IMR-90 (cell line): ENCODE results near the gene ERC2. TPM values are rescaled to one million over a fixed set of nuclear protein-coding genes. Genes with fewer than 3 reads are reported as not detected.

ENCODE experiments used
- ATAC-seq: fragments of 200-7000 bp; cut with Tn5 transposase; 2 replicates; pipeline ENCODE4 v1.9.1; 2020; ENCODE audit warnings: low read depth, mild to moderate bottlenecking, moderate library complexity
- BruUV-seq: library from RNA; stranded (reverse); fragments of 400-500 nt; replicated peaks from 2 replicates; lab custom pipeline; 2021; lab: Mats Ljungman, UMichigan
- CTCF ChIA-PET: fragments of 300-600 bp; formaldehyde crosslinking; extraction: SDS; loops from one replicate; lab custom pipeline; 2021; ENCODE audit warnings: antibody characterized with exemption; lab: Yijun Ruan, JAX
- POLR2A ChIA-PET: fragments of 300-600 bp; sonication (Branson Sonifier 250); formaldehyde crosslinking; loops from one replicate; lab custom pipeline; 2022; ENCODE audit warnings: antibody characterized with exemption; ENCODE audit not compliant: unreplicated experiment; lab: Charles Lee
- DNase-seq: peaks from one replicate; pipeline ENCODE4 v3.0.0; 2013
- H2AFZ ChIP-seq: replicated peaks from 2 replicates; pipeline ENCODE3; 2013; ENCODE audit warnings: low read length, mild to moderate bottlenecking; ENCODE audit not compliant: poor library complexity
- H2AK5ac ChIP-seq: 2 replicates; pipeline ENCODE4 v1.6.1; 2013; ENCODE audit warnings: low read depth, low read length, inconsistent platforms
- H2AK9ac ChIP-seq: replicated peaks from 2 replicates; pipeline ENCODE3; 2013; ENCODE audit warnings: mild to moderate bottlenecking, low read depth, low read length, moderate library complexity; ENCODE audit not compliant: poor library complexity
- H2BK120ac ChIP-seq: 2 replicates; pipeline ENCODE4 v1.6.1; 2013; ENCODE audit warnings: low read depth, low read length, inconsistent platforms
- H2BK15ac ChIP-seq: 3 replicates; pipeline ENCODE4 v1.6.1; 2013; ENCODE audit warnings: low read depth, low read length, inconsistent platforms
- H2BK20ac ChIP-seq: 2 replicates; pipeline ENCODE4 v1.6.1; 2013; ENCODE audit warnings: low read depth, mild to moderate bottlenecking, inconsistent platforms, low read length, moderate library complexity
- H2BK5ac ChIP-seq: 2 replicates; pipeline ENCODE4 v1.6.1; 2013; ENCODE audit warnings: mild to moderate bottlenecking, low read depth, low read length, inconsistent platforms; ENCODE audit not compliant: poor library complexity, severe bottlenecking
- H3K14ac ChIP-seq: replicated peaks from 2 replicates; pipeline ENCODE4 v1.6.1; 2013; ENCODE audit warnings: low read depth, low read length, inconsistent platforms
- H3K18ac ChIP-seq: 2 replicates; pipeline ENCODE4 v1.6.1; 2013; ENCODE audit warnings: low read depth, low read length, control low read depth
- H3K23ac ChIP-seq: 2 replicates; pipeline ENCODE4 v1.6.1; 2013; ENCODE audit warnings: low read depth, low read length, inconsistent platforms
- H3K27ac ChIP-seq: 2 replicates; pipeline ENCODE4 v1.5.1; 2013; ENCODE audit warnings: mild to moderate bottlenecking, control low read depth, low read length; ENCODE audit not compliant: insufficient read depth
- H3K27me3 ChIP-seq: 2 replicates; pipeline ENCODE4 v1.6.1; 2013; ENCODE audit warnings: low read length; ENCODE audit not compliant: control insufficient read depth, insufficient read depth
- H3K36me3 ChIP-seq: 2 replicates; pipeline ENCODE4 v1.6.1; 2013; ENCODE audit warnings: low read length, mixed read lengths; ENCODE audit not compliant: control insufficient read depth, insufficient read depth
- H3K4ac ChIP-seq: 2 replicates; pipeline ENCODE4 v1.6.1; 2013; ENCODE audit warnings: low read depth, low read length, inconsistent platforms
- H3K4me1 ChIP-seq: 2 replicates; pipeline ENCODE4 v1.6.1; 2013; ENCODE audit warnings: low read length, mixed read lengths; ENCODE audit not compliant: control insufficient read depth, insufficient read depth
- H3K4me2 ChIP-seq: 2 replicates; pipeline ENCODE4 v1.6.1; 2013; ENCODE audit warnings: low read depth, mild to moderate bottlenecking, control low read depth, low read length, moderate library complexity
- H3K4me3 ChIP-seq: 2 replicates; pipeline ENCODE4 v1.5.1; 2013; ENCODE audit warnings: low read depth, mild to moderate bottlenecking, control low read depth, low read length, moderate library complexity; ENCODE audit not compliant: insufficient read depth
- H3K56ac ChIP-seq: 2 replicates; pipeline ENCODE4 v1.6.1; 2013; ENCODE audit warnings: low read length, inconsistent platforms; ENCODE audit not compliant: insufficient read depth; ENCODE audit errors: extremely low read depth
- H3K79me1 ChIP-seq, 2 experiments: 2 replicates each; pipeline ENCODE4 v1.6.1; 2013; ENCODE audit warnings: low read length in 2 of 2, inconsistent platforms in 1 of 2, low read depth in 1 of 2
- H3K9ac ChIP-seq: 2 replicates; pipeline ENCODE4 v1.6.1; 2013; ENCODE audit warnings: low read depth, low read length, control low read depth
- H3K9me1 ChIP-seq: 2 replicates; pipeline ENCODE4 v1.6.1; 2013; ENCODE audit warnings: low read length, inconsistent platforms; ENCODE audit not compliant: insufficient read depth
- H3K9me3 ChIP-seq: 2 replicates; pipeline ENCODE4 v1.6.1; 2013; ENCODE audit warnings: low read length; ENCODE audit not compliant: control insufficient read depth, insufficient read depth
- H4K20me1 ChIP-seq: 2 replicates; pipeline ENCODE4 v1.6.1; 2013; ENCODE audit warnings: low read length, inconsistent platforms; ENCODE audit not compliant: insufficient read depth
- H4K5ac ChIP-seq: 2 replicates; pipeline ENCODE4 v1.6.1; 2013; ENCODE audit warnings: mild to moderate bottlenecking, low read depth, low read length, control low read depth
- H4K8ac ChIP-seq, 2 experiments: 2 replicates each; pipeline ENCODE4 v1.6.1; 2013; ENCODE audit warnings: low read depth in 2 of 2, low read length in 2 of 2, control low read depth in 1 of 2, inconsistent platforms in 1 of 2
- H4K91ac ChIP-seq: 2 replicates; pipeline ENCODE4 v1.6.1; 2013; ENCODE audit warnings: low read depth, low read length, inconsistent platforms; ENCODE audit not compliant: insufficient read depth
- POLR2A ChIP-seq: IDR thresholded peaks from 2 replicates; pipeline ENCODE4 v1.6.1; 2012; ENCODE audit warnings: mild to moderate bottlenecking, low read depth, low read length
- WGBS, 2 experiments: methylation state at CpG; one replicate each; pipeline versions ENCODE4 v1.1.5 to v1.1.7; 2013; ENCODE audit warnings: missing lambda C conversion rate in 2 of 2; ENCODE audit not compliant: insufficient read length in 1 of 2; ENCODE audit errors: extremely low coverage in 2 of 2; 5-methylcytosine and 5-hydroxymethylcytosine counted together
- dilution Hi-C: fragments of 300-500 bp; cut with HindIII; formaldehyde crosslinking; loops from one replicate; pipeline ENCODE4 v1.14.3; 2018; ENCODE audit warnings: low sequenced_read_pairs; ENCODE audit not compliant: unreplicated experiment
- in situ Hi-C: fragments of 300-500 bp; cut with MboI; formaldehyde crosslinking; loops from 3 replicates; pipeline ENCODE4 v1.14.3; 2019; ENCODE audit warnings: low sequenced_read_pairs, inconsistent platforms, mixed read lengths
- intact Hi-C: fragments of 100-400 bp; cut with micrococcal nuclease; formaldehyde crosslinking; loops from 2 replicates; pipeline ENCODE4 v1.10.0; 2022
- polyA plus RNA-seq, 3 experiments: library from polyadenylated mRNA; depleted of rRNA; stranded (reverse); fragments of >200 nt; gene quantifications; 2 replicates each; pipeline ENCODE4 v1.2.3, GENCODE V29; 2012; ENCODE audit warnings: low replicate concordance in 1 of 3
- total RNA-seq: library from RNA; depleted of rRNA; stranded (reverse); fragments of >200 nt; gene quantifications from 2 replicates; pipeline ENCODE4 v1.2.3, GENCODE V29; 2012

The ERC2 gene
- total and polyA plus RNA-seq, 2 of the 4 experiments (the other 2 are of a cell fraction) = 0.17 to 0.18 TPM

DNA sequence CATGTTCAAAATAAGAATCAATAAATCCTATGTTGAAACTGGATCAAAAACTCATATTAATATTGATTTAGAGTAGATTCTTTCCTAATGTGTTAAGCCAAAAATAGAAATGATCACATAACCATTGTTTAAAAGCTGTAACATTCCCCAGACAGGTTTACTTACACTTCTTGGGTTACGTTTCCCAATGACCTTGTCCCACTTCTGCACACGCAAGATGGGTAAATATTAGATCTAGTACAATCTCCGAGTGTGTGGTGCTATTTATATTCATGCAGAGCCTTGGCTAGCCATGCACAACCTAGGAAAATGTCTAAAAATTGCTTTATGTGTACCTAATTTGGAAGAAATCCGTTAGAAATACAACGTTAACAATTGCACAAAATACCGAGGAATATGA, 39.6 kb downstream of the ERC2 start:
- Histone ChIP-seq H4K20me1 (no peaks in the 10 kb centered on the region), H3K56ac (no peak overlapping the region), H3K4me2 (no peak overlapping the region), H3K9me3 (no peaks in the 10 kb centered on the region; the same call in 1 of the 2 replicates), H4K5ac (no peak overlapping the region), H2BK120ac (no peak overlapping the region), H3K14ac (no peak overlapping the region), H2BK5ac (no peak overlapping the region), H3K23ac (no peak overlapping the region), H3K4me3 (no peak overlapping the region), H2BK15ac (no peak overlapping the region), H3K9ac (no peak overlapping the region), H3K79me1 (no peaks in the 10 kb centered on the region), H3K9me1 (no peaks in the 10 kb centered on the region), H3K27ac (no peak overlapping the region), H3K18ac (no peak overlapping the region), H3K27me3 (no peaks in the 10 kb centered on the region), H2BK20ac (no peak overlapping the region), H2AFZ (no peak overlapping the region), H3K4ac (no peak overlapping the region), H2AK9ac (no peak overlapping the region), H2AK5ac (no peak overlapping the region), H3K36me3 (no peaks in the 10 kb centered on the region), H4K8ac (no peak overlapping the region), H4K91ac (no peak overlapping the region), H3K4me1 (no peaks in the 10 kb centered on the region)
- in situ Hi-C loops = no loop called here
- POLR2A ChIA-PET = no interaction called here
- DNase-seq (no peak), ATAC-seq (no peak)
- intact Hi-C loops = no loop called here
- no TSS peak for BruUV-seq
- dilution Hi-C loops = no loop called here
- CTCF ChIA-PET = no interaction called here
- TF ChIP-seq POLR2A = no peak
- no CpG with 5 or more reads among the region's 6 CpGs for WGBS, 2 experiments
